HepG2 (cell line): ENCODE data around the gene C1orf50. TPM values are rescaled to one million over a fixed set of nuclear protein-coding genes. Genes with fewer than 3 reads are reported as not detected.

Source experiments
- CC2D1A ChIP-seq: sonication (generic); formaldehyde crosslinking; IDR thresholded peaks from 2 replicates; pipeline ENCODE4 v1.8.1; 2023; ENCODE audit warnings: mild to moderate bottlenecking, missing genetic modification reagents
- FOXO1 ChIP-seq: sonication (generic); formaldehyde crosslinking; IDR thresholded peaks from 2 replicates; pipeline ENCODE4 v1.4.0; 2020; ENCODE audit warnings: missing genetic modification reagents
- GLMP ChIP-seq: sonication (generic); formaldehyde crosslinking; IDR thresholded peaks from 2 replicates; pipeline ENCODE4 v1.9.0; 2021; ENCODE audit warnings: missing genetic modification reagents, mild to moderate bottlenecking, borderline replicate concordance
- KAT2B ChIP-seq: fragments of 150-350 bp; IDR thresholded peaks from 2 replicates; pipeline ENCODE4 v1.6.1; 2014; ENCODE audit warnings: low read depth, low read length, borderline replicate concordance
- KLF9 ChIP-seq: IDR thresholded peaks from 2 replicates; pipeline ENCODE4 v1.6.1; 2016; ENCODE audit warnings: low read depth
- MED8 ChIP-seq: sonication (generic); formaldehyde crosslinking; IDR thresholded peaks from 2 replicates; pipeline ENCODE4 v1.8.1; 2023; ENCODE audit warnings: mild to moderate bottlenecking, missing genetic modification reagents; ENCODE audit not compliant: insufficient replicate concordance
- NR2F1 ChIP-seq, 2 experiments: fragments of 450-650 bp in 1 of 2; formaldehyde crosslinking in 1 of 2; IDR thresholded peaks; 2 replicates each; pipeline versions ENCODE4 v1.5.0 to v1.6.1; 2016 to 2020; ENCODE audit warnings: mild to moderate bottlenecking in 1 of 2, missing compliant biosample characterization in 1 of 2, missing genetic modification reagents in 1 of 2, moderate library complexity in 1 of 2
- REPIN1 ChIP-seq: sonication (generic); formaldehyde crosslinking; IDR thresholded peaks from 2 replicates; pipeline ENCODE4 v1.8.0; 2022; ENCODE audit warnings: missing genetic modification reagents, low read depth, mild to moderate bottlenecking, borderline replicate concordance
- STAG1 ChIP-seq: sonication (generic); formaldehyde crosslinking; IDR thresholded peaks from 2 replicates; pipeline ENCODE4 v1.4.0; 2020; ENCODE audit warnings: missing genetic modification reagents
- ZEB1 ChIP-seq: IDR thresholded peaks from 2 replicates; pipeline ENCODE4 v1.6.1; 2012; ENCODE audit warnings: mild to moderate bottlenecking, low read depth, inconsistent platforms; ENCODE audit not compliant: insufficient replicate concordance
- ZNF691 ChIP-seq: sonication (generic); formaldehyde crosslinking; IDR thresholded peaks from 2 replicates; pipeline ENCODE4 v1.4.0; 2020; ENCODE audit warnings: missing genetic modification reagents, low read depth, mild to moderate bottlenecking, borderline replicate concordance
- ZNF788 ChIP-seq: sonication (generic); formaldehyde crosslinking; IDR thresholded peaks from 2 replicates; pipeline ENCODE4 v1.5.0; 2020; ENCODE audit warnings: mild to moderate bottlenecking, missing genetic modification reagents, borderline replicate concordance
- polyA plus RNA-seq, 8 experiments: library from polyadenylated mRNA; depleted of rRNA in 3 of 8; stranded (reverse) in 7 of 8; unstranded in 1 of 8; fragments of >200 nt; fragmentation: Illumina TruSeq in 4 of 8; extraction: Trizol in 4 of 8; gene quantifications; 2 replicates each; pipeline versions ENCODE4 v1.2.1 to v1.2.3, GENCODE V29; 2011 to 2016; ENCODE audit warnings: low read depth in 4 of 8, missing spikeins in 1 of 8, mixed read lengths in 1 of 8; ENCODE audit not compliant: insufficient read depth in 1 of 8
- total RNA-seq, 5 experiments: library from RNA; depleted of rRNA; stranded (reverse); fragments of >200 nt; fragmentation: Illumina TruSeq; extraction: Trizol; gene quantifications; 2 replicates each; pipeline ENCODE4 v1.2.3, GENCODE V29; 2016; ENCODE audit warnings: low read depth in 1 of 5
- TF ChIP-seq, protein P1 (sequence below): sonication (generic); formaldehyde crosslinking; IDR thresholded peaks from 2 replicates; pipeline ENCODE4 v1.4.0; 2020; ENCODE audit warnings: missing genetic modification reagents, borderline replicate concordance
- TF ChIP-seq, protein P2 (sequence below): sonication (generic); formaldehyde crosslinking; IDR thresholded peaks from 2 replicates; pipeline ENCODE4 v1.9.0; 2021; ENCODE audit warnings: missing genetic modification reagents, mild to moderate bottlenecking, borderline replicate concordance
- TF ChIP-seq, protein P3 (sequence below): sonication (generic); formaldehyde crosslinking; conservative IDR thresholded peaks from 2 replicates; pipeline ENCODE4 v1.4.0; 2020; ENCODE audit warnings: mild to moderate bottlenecking, missing genetic modification reagents, moderate library complexity

The C1orf50 gene
- total and polyA plus RNA-seq, 2 of the 13 experiments (the other 11 are each of a cell fraction or from before 2014, with no cell fraction given): 4.3 to 4.8 TPM

- TF ChIP-seq, protein P1, sequence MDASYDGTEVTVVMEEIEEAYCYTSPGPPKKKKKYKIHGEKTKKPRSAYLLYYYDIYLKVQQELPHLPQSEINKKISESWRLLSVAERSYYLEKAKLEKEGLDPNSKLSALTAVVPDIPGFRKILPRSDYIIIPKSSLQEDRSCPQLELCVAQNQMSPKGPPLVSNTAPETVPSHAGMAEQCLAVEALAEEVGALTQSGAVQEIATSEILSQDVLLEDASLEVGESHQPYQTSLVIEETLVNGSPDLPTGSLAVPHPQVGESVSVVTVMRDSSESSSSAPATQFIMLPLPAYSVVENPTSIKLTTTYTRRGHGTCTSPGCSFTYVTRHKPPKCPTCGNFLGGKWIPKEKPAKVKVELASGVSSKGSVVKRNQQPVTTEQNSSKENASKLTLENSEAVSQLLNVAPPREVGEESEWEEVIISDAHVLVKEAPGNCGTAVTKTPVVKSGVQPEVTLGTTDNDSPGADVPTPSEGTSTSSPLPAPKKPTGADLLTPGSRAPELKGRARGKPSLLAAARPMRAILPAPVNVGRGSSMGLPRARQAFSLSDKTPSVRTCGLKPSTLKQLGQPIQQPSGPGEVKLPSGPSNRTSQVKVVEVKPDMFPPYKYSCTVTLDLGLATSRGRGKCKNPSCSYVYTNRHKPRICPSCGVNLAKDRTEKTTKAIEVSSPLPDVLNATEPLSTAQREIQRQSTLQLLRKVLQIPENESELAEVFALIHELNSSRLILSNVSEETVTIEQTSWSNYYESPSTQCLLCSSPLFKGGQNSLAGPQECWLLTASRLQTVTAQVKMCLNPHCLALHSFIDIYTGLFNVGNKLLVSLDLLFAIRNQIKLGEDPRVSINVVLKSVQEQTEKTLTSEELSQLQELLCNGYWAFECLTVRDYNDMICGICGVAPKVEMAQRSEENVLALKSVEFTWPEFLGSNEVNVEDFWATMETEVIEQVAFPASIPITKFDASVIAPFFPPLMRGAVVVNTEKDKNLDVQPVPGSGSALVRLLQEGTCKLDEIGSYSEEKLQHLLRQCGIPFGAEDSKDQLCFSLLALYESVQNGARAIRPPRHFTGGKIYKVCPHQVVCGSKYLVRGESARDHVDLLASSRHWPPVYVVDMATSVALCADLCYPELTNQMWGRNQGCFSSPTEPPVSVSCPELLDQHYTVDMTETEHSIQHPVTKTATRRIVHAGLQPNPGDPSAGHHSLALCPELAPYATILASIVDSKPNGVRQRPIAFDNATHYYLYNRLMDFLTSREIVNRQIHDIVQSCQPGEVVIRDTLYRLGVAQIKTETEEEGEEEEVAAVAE: no peak
- TF ChIP-seq, protein P2, sequence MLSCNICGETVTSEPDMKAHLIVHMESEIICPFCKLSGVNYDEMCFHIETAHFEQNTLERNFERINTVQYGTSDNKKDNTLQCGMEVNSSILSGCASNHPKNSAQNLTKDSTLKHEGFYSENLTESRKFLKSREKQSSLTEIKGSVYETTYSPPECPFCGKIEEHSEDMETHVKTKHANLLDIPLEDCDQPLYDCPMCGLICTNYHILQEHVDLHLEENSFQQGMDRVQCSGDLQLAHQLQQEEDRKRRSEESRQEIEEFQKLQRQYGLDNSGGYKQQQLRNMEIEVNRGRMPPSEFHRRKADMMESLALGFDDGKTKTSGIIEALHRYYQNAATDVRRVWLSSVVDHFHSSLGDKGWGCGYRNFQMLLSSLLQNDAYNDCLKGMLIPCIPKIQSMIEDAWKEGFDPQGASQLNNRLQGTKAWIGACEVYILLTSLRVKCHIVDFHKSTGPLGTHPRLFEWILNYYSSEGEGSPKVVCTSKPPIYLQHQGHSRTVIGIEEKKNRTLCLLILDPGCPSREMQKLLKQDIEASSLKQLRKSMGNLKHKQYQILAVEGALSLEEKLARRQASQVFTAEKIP: no peak
- TF ChIP-seq STAG1 (CRISPR knock-in tag) (no peak), GLMP (CRISPR knock-in tag) (no peak), KLF9 (CRISPR knock-in tag) (no peak), ZEB1 (peak; percentile 32), CC2D1A (CRISPR knock-in tag) (0 out of 2 replicates have a peak, but pooled peaks have one; percentile 47), NR2F1 (CRISPR knock-in tag; IDR thresholded peaks at IDR 0.05) (peak; percentile 41 to 58; a peak in 3 of 4 replicates), KAT2B (no peak), MED8 (CRISPR knock-in tag) (no peak), REPIN1 (CRISPR knock-in tag) (peak; percentile 47; the same call in 1 of the 2 replicates), ZNF691 (CRISPR knock-in tag) (no peak), FOXO1 (CRISPR knock-in tag) (no peak), ZNF788 (CRISPR knock-in tag) (no peak; the same call in 1 of the 2 replicates)
- TF ChIP-seq, protein P3, sequence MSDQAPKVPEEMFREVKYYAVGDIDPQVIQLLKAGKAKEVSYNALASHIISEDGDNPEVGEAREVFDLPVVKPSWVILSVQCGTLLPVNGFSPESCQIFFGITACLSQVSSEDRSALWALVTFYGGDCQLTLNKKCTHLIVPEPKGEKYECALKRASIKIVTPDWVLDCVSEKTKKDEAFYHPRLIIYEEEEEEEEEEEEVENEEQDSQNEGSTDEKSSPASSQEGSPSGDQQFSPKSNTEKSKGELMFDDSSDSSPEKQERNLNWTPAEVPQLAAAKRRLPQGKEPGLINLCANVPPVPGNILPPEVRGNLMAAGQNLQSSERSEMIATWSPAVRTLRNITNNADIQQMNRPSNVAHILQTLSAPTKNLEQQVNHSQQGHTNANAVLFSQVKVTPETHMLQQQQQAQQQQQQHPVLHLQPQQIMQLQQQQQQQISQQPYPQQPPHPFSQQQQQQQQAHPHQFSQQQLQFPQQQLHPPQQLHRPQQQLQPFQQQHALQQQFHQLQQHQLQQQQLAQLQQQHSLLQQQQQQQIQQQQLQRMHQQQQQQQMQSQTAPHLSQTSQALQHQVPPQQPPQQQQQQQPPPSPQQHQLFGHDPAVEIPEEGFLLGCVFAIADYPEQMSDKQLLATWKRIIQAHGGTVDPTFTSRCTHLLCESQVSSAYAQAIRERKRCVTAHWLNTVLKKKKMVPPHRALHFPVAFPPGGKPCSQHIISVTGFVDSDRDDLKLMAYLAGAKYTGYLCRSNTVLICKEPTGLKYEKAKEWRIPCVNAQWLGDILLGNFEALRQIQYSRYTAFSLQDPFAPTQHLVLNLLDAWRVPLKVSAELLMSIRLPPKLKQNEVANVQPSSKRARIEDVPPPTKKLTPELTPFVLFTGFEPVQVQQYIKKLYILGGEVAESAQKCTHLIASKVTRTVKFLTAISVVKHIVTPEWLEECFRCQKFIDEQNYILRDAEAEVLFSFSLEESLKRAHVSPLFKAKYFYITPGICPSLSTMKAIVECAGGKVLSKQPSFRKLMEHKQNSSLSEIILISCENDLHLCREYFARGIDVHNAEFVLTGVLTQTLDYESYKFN (CRISPR knock-in tag): peak; percentile 69; the same call in 1 of the 2 replicates
These were observed 27.0 kb upstream of the C1orf50 start, which contains the start of gene CLDN19 (continued) for GRCh38 chr1:42739753-42740700.
